ENCODE results near the gene TRAFD1. TPM values are rescaled to one million over a fixed set of nuclear protein-coding genes. Genes with fewer than 3 reads are reported as not detected.

TRAFD1 gene
- total and polyA plus RNA-seq, 2 donors (not counting 3 experiments of a cell fraction or from before 2014, with no cell fraction given): 20.3 to 24.9 TPM

GRCh38 chr12:112111931-112112330, 13.4 kb upstream of the TRAFD1 start:
- H3K36me3 ChIP-seq (ENCODE audit: control insufficient read depth in 2 of 2, extremely low read depth in 1 of 2, insufficient read depth in 2 of 2, low read length in 2 of 2): no peaks in the 10 kb centered on the region
- no peaks in the 10 kb centered on the region for H3K9me1 ChIP-seq (replicated peaks; ENCODE audit: control insufficient read depth, extremely low read depth, insufficient read depth, low read length)
- intact Hi-C loops (cut with micrococcal nuclease) (no loop called here), dilution Hi-C loops (cut with MboI; ENCODE audit: extremely low pct_ligation_motif_present, low sequenced_read_pairs) (no loop called here)
- H3K9ac ChIP-seq (replicated peaks; ENCODE audit: extremely low read depth, insufficient read depth, low read length): no peak overlapping the region
- ChIA-PET POLR2A (interaction anchor here (0.7 kb wide), 2 partner anchors 82 to 158 kb away, joined by 8 to 11 read pairs; no protein-coding TSS in a partner anchor), CTCF (interaction anchor here (1.5 kb wide), 1 partner anchor 21 kb away, joined by 4 read pairs; no protein-coding TSS in a partner anchor)
- peaks cover 19% of the 10 kb centered on the region for H3K79me2 ChIP-seq (ENCODE audit: control insufficient read depth, insufficient read depth, low read length)
- TF ChIP-seq FOS (IDR thresholded peaks at IDR 0.05; ENCODE audit: borderline replicate concordance, insufficient read depth, low read length) (no peak), JUN (IDR thresholded peaks at IDR 0.05; ENCODE audit: borderline replicate concordance, insufficient read depth, insufficient read length, low read depth) (no peak), MAX (IDR thresholded peaks at IDR 0.05; ENCODE audit: insufficient read depth, insufficient read length) (no peak)
- peaks cover 11% of the 10 kb centered on the region for H3K4me1 ChIP-seq (ENCODE audit: control insufficient read depth, extremely low read depth, insufficient read depth, low read length)
- no TSS peak for BruUV-seq (replicated peaks)
- no peak overlapping the region for H3K4me2 ChIP-seq (ENCODE audit: insufficient read depth, low read length)
- H3K9me3 ChIP-seq (replicated peaks; ENCODE audit: control insufficient read depth, insufficient read depth, low read length): no peaks in the 10 kb centered on the region
- H3K4me3 ChIP-seq (replicated peaks in 1 of 3; ENCODE audit: insufficient read depth in 1 of 3, low read depth in 1 of 3, low read length in 3 of 3): no peak overlapping the region
- no peak for DNase-seq (ENCODE audit: low read depth, low spot score)
- no peaks in the 10 kb centered on the region for H3K27me3 ChIP-seq (ENCODE audit: control insufficient read depth in 2 of 2, insufficient read depth in 2 of 2, low read length in 2 of 2)
- H4K20me1 ChIP-seq (replicated peaks; ENCODE audit: control insufficient read depth, extremely low read depth, insufficient read depth, low read length): no peaks in the 10 kb centered on the region
- FAIRE-seq: no peak
- no peak overlapping the region for H3K27ac ChIP-seq (ENCODE audit: insufficient read depth, low read depth, low read length)
- H2AFZ ChIP-seq (ENCODE audit: low read depth, low read length): no peak overlapping the region

- intact Hi-C loops (cut with micrococcal nuclease): no loop called here
Observed at GRCh38 chr12:112112409-112113133, 12.8 kb upstream of the TRAFD1 start.

More at GRCh38 chr12:112112409-112113133, 12.8 kb upstream of the TRAFD1 start:
- Histone ChIP-seq H3K79me2 (ENCODE audit: control insufficient read depth, insufficient read depth, low read length) (peaks cover 13% of the 10 kb centered on the region), H2AFZ (ENCODE audit: low read depth, low read length) (no peak overlapping the region), H3K36me3 (ENCODE audit: control insufficient read depth in 2 of 2, extremely low read depth in 1 of 2, insufficient read depth in 2 of 2, low read length in 2 of 2) (no peaks in the 10 kb centered on the region), H3K9me3 (replicated peaks; ENCODE audit: control insufficient read depth, insufficient read depth, low read length) (no peaks in the 10 kb centered on the region), H3K4me3 (replicated peaks in 1 of 3; ENCODE audit: insufficient read depth in 1 of 3, low read depth in 1 of 3, low read length in 3 of 3) (no peak overlapping the region), H3K27me3 (ENCODE audit: control insufficient read depth in 2 of 2, insufficient read depth in 2 of 2, low read length in 2 of 2) (no peaks in the 10 kb centered on the region), H4K20me1 (replicated peaks; ENCODE audit: control insufficient read depth, extremely low read depth, insufficient read depth, low read length) (no peaks in the 10 kb centered on the region), H3K9me1 (replicated peaks; ENCODE audit: control insufficient read depth, extremely low read depth, insufficient read depth, low read length) (no peaks in the 10 kb centered on the region), H3K27ac (ENCODE audit: insufficient read depth, low read depth, low read length) (no peak overlapping the region), H3K9ac (replicated peaks; ENCODE audit: extremely low read depth, insufficient read depth, low read length) (no peak overlapping the region), H3K4me2 (ENCODE audit: insufficient read depth, low read length) (no peak overlapping the region), H3K4me1 (ENCODE audit: control insufficient read depth, extremely low read depth, insufficient read depth, low read length) (peaks cover 8% of the 10 kb centered on the region)
- POLR2A ChIA-PET: interaction anchor here (0.7 kb wide), 1 partner anchor 159 kb away, joined by 8 read pairs; no protein-coding TSS in a partner anchor
- no TSS peak for BruUV-seq (replicated peaks)
- DNase-seq (ENCODE audit: low read depth, low spot score): no peak
- TF ChIP-seq FOS (IDR thresholded peaks at IDR 0.05; ENCODE audit: borderline replicate concordance, insufficient read depth, low read length) (no peak), JUN (IDR thresholded peaks at IDR 0.05; ENCODE audit: borderline replicate concordance, insufficient read depth, insufficient read length, low read depth) (no peak), MAX (IDR thresholded peaks at IDR 0.05; ENCODE audit: insufficient read depth, insufficient read length) (no peak), POLR2A (IDR thresholded peaks at IDR 0.05; ENCODE audit: low read depth, low read length) (no peak), POLR2AphosphoS5 (IDR thresholded peaks at IDR 0.05; ENCODE audit: insufficient read depth, low read depth, low read length) (no peak), MYC (IDR thresholded peaks at IDR 0.05; ENCODE audit: low read depth, low read length) (no peak), GATA2 (IDR thresholded peaks at IDR 0.05; ENCODE audit: insufficient read depth, insufficient read length, low read depth, low read length) (no peak), EZH2 (IDR thresholded peaks at IDR 0.05; ENCODE audit: borderline replicate concordance, low read depth, low read length, severe bottlenecking) (no peak)
- TF ChIP-seq, protein P1, sequence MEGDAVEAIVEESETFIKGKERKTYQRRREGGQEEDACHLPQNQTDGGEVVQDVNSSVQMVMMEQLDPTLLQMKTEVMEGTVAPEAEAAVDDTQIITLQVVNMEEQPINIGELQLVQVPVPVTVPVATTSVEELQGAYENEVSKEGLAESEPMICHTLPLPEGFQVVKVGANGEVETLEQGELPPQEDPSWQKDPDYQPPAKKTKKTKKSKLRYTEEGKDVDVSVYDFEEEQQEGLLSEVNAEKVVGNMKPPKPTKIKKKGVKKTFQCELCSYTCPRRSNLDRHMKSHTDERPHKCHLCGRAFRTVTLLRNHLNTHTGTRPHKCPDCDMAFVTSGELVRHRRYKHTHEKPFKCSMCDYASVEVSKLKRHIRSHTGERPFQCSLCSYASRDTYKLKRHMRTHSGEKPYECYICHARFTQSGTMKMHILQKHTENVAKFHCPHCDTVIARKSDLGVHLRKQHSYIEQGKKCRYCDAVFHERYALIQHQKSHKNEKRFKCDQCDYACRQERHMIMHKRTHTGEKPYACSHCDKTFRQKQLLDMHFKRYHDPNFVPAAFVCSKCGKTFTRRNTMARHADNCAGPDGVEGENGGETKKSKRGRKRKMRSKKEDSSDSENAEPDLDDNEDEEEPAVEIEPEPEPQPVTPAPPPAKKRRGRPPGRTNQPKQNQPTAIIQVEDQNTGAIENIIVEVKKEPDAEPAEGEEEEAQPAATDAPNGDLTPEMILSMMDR (IDR thresholded peaks at IDR 0.05; ENCODE audit: extremely low read depth in 1 of 2, insufficient read depth in 1 of 2, low read depth in 1 of 2, low read length in 2 of 2): no peak
- CTCF ChIA-PET: interaction anchor here (1.5 kb wide), 1 partner anchor 20 kb away, joined by 4 read pairs; no protein-coding TSS in a partner anchor
- no peak for FAIRE-seq
- dilution Hi-C loops (cut with MboI; ENCODE audit: extremely low pct_ligation_motif_present, low sequenced_read_pairs): no loop called here
